ENCODE results near the gene CACNA2D4. TPM values are rescaled to one million over a fixed set of nuclear protein-coding genes. Genes with fewer than 3 reads are reported as not detected.

CACNA2D4 gene
- total RNA-seq, 1 donor from 2014 or later: not detected

GRCh38 chr12:1881936-1882335 is 36.5 kb downstream of the CACNA2D4 start:
- DNase-seq (ENCODE audit: low spot score in 2 of 2): no peak
- no peaks in the 10 kb centered on the region for H3K27me3 ChIP-seq
- H3K4me3 ChIP-seq: no peak overlapping the region
- H3K9me3 ChIP-seq: no peaks in the 10 kb centered on the region
- intact Hi-C loops (cut with DNase I): no loop called here
- TF ChIP-seq CTCF (IDR thresholded peaks at IDR 0.05): no peak
- no peaks in the 10 kb centered on the region for H3K4me1 ChIP-seq
- H3K36me3 ChIP-seq: no peaks in the 10 kb centered on the region
- no peak overlapping the region for H3K27ac ChIP-seq

- Histone ChIP-seq H3K9me3 (no peaks in the 10 kb centered on the region), H3K4me1 (no peaks in the 10 kb centered on the region), H3K36me3 (no peaks in the 10 kb centered on the region), H3K4me3 (no peak overlapping the region), H3K27ac (no peak overlapping the region), H3K27me3 (no peaks in the 10 kb centered on the region)
- no peak for TF ChIP-seq CTCF (IDR thresholded peaks at IDR 0.05)
- intact Hi-C loops (cut with DNase I): no loop called here
- no peak for DNase-seq (ENCODE audit: low spot score in 2 of 2)
These were observed 37.2 kb downstream of the CACNA2D4 start for GRCh38 chr12:1881301-1881700.

- Histone ChIP-seq H3K27me3 (no peaks in the 10 kb centered on the region), H3K4me3 (no peak overlapping the region), H3K4me1 (no peaks in the 10 kb centered on the region), H3K27ac (no peak overlapping the region), H3K36me3 (no peaks in the 10 kb centered on the region), H3K9me3 (no peaks in the 10 kb centered on the region)
- no peak for TF ChIP-seq CTCF (IDR thresholded peaks at IDR 0.05)
- intact Hi-C loops (cut with DNase I): no loop called here
- no peak for DNase-seq (ENCODE audit: low spot score in 2 of 2)
These were observed 37.6 kb downstream of the CACNA2D4 start for GRCh38 chr12:1880876-1881275.

GRCh38 chr12:1880153-1880845 is 38.2 kb downstream of the CACNA2D4 start:
- no peak for DNase-seq (ENCODE audit: low spot score in 2 of 2)
- no peaks in the 10 kb centered on the region for H3K36me3 ChIP-seq
- H3K4me1 ChIP-seq: no peaks in the 10 kb centered on the region
- no peaks in the 10 kb centered on the region for H3K9me3 ChIP-seq
- TF ChIP-seq CTCF (IDR thresholded peaks at IDR 0.05): no peak
- intact Hi-C loops (cut with DNase I): no loop called here
- H3K4me3 ChIP-seq: no peak overlapping the region
- no peak overlapping the region for H3K27ac ChIP-seq
- no peaks in the 10 kb centered on the region for H3K27me3 ChIP-seq

- TF ChIP-seq CTCF (IDR thresholded peaks at IDR 0.05): no peak
- Histone ChIP-seq H3K36me3 (no peaks in the 10 kb centered on the region), H3K4me1 (no peaks in the 10 kb centered on the region), H3K4me3 (no peak overlapping the region), H3K27me3 (no peaks in the 10 kb centered on the region), H3K27ac (no peak overlapping the region), H3K9me3 (no peaks in the 10 kb centered on the region)
- no peak for DNase-seq (ENCODE audit: low spot score in 2 of 2)
- intact Hi-C loops (cut with DNase I): no loop called here
These were observed 38.8 kb downstream of the CACNA2D4 start for GRCh38 chr12:1879633-1880032.

GRCh38 chr12:1878695-1879094 is 39.8 kb downstream of the CACNA2D4 start:
- DNase-seq (ENCODE audit: low spot score in 2 of 2): no peak
- no peak overlapping the region for H3K27ac ChIP-seq
- no peaks in the 10 kb centered on the region for H3K27me3 ChIP-seq
- no peaks in the 10 kb centered on the region for H3K9me3 ChIP-seq
- intact Hi-C loops (cut with DNase I): no loop called here
- H3K36me3 ChIP-seq: no peaks in the 10 kb centered on the region
- no peak overlapping the region for H3K4me3 ChIP-seq
- no peak for TF ChIP-seq CTCF (IDR thresholded peaks at IDR 0.05)
- H3K4me1 ChIP-seq: no peaks in the 10 kb centered on the region

Measured in ascending aorta (tissue), 2 donors.